CD14-positive monocyte (primary cell): Measurements from ENCODE around the gene ARID3B. TPM values are rescaled to one million over a fixed set of nuclear protein-coding genes. Genes with fewer than 3 reads are reported as not detected.

ENCODE experiments used
- DNase-seq, 3 donors: peaks; one replicate each; pipeline ENCODE4 v3.0.0-alpha.2; 2011 to 2022
- H2AFZ ChIP-seq: 2 replicates; pipeline ENCODE4 v1.6.0; 2012; ENCODE audit warnings: mild to moderate bottlenecking, low read depth, low read length, inconsistent platforms; ENCODE audit not compliant: insufficient read depth, poor library complexity, severe bottlenecking
- H3K27ac ChIP-seq, 2 donors: 1 replicate in 1 of 2; 2 replicates in 1 of 2; pipeline ENCODE4 v1.5.1; 2012 to 2013; ENCODE audit warnings: low read length in 2 of 2, control low read depth in 1 of 2, inconsistent platforms in 1 of 2, low read depth in 1 of 2, mild to moderate bottlenecking in 1 of 2
- H3K27me3 ChIP-seq, 2 donors: one replicate each; pipeline versions ENCODE4 v1.6.0 to v1.6.1; 2011 to 2013; ENCODE audit warnings: low read length in 2 of 2; ENCODE audit not compliant: control insufficient read depth in 2 of 2, insufficient read depth in 2 of 2
- H3K36me3 ChIP-seq, 2 donors: replicated peaks in 1 of 2; 1 replicate in 1 of 2; 2 replicates in 1 of 2; pipeline versions ENCODE4 v1.5.1 to v1.6.1; 2012 to 2013; ENCODE audit warnings: low read length in 2 of 2, control low read depth in 1 of 2, inconsistent platforms in 1 of 2, mild to moderate bottlenecking in 1 of 2; ENCODE audit not compliant: insufficient read depth in 2 of 2, control insufficient read depth in 1 of 2
- H3K4me1 ChIP-seq, 2 donors: 1 replicate in 1 of 2; 2 replicates in 1 of 2; pipeline versions ENCODE4 v1.5.1 to v1.6.1; 2012 to 2013; ENCODE audit warnings: low read length in 2 of 2, control low read depth in 1 of 2, inconsistent platforms in 1 of 2, mild to moderate bottlenecking in 1 of 2, moderate library complexity in 1 of 2; ENCODE audit not compliant: insufficient read depth in 2 of 2, control insufficient read depth in 1 of 2
- H3K4me2 ChIP-seq: replicated peaks from 2 replicates; pipeline ENCODE3; 2012; ENCODE audit warnings: low read length, moderate library complexity, mild to moderate bottlenecking; ENCODE audit not compliant: poor library complexity, severe bottlenecking; ENCODE audit errors: extremely low read depth
- H3K4me3 ChIP-seq, 3 experiments: fragments of 200-600 bp in 1 of 3; sonication (generic) in 1 of 3; replicated peaks in 1 of 3; 1 replicate in 2 of 3; 2 replicates in 1 of 3; pipeline ENCODE4 v1.5.1; 2011 to 2013; ENCODE audit warnings: low read length in 3 of 3, mild to moderate bottlenecking in 3 of 3, control low read depth in 2 of 3, low read depth in 2 of 3, inconsistent platforms in 1 of 3, moderate library complexity in 1 of 3
- H3K79me2 ChIP-seq: 2 replicates; pipeline ENCODE4 v1.6.0; 2012; ENCODE audit warnings: mild to moderate bottlenecking, control low read depth, inconsistent platforms, low read length, moderate library complexity; ENCODE audit not compliant: insufficient read depth
- H3K9ac ChIP-seq: 2 replicates; pipeline ENCODE4 v1.6.0; 2017; ENCODE audit warnings: low read length, mild to moderate bottlenecking; ENCODE audit not compliant: insufficient read depth, poor library complexity, severe bottlenecking
- H3K9me3 ChIP-seq, 2 donors: replicated peaks in 1 of 2; 1 replicate in 1 of 2; 2 replicates in 1 of 2; pipeline versions ENCODE4 v1.5.1 to v1.6.1; 2012 to 2013; ENCODE audit warnings: low read length in 2 of 2, control low read depth in 1 of 2; ENCODE audit not compliant: control insufficient read depth in 1 of 2, insufficient read depth in 1 of 2
- H4K20me1 ChIP-seq: 2 replicates; pipeline ENCODE4 v1.6.0; 2012; ENCODE audit warnings: mild to moderate bottlenecking, low read length, control low read depth, moderate library complexity; ENCODE audit not compliant: insufficient read depth
- H3K27ac Mint-ChIP-seq, 7 donors: one replicate each; pipeline ENCODE4 v1.8.0; 2020; ENCODE audit warnings: mild to moderate bottlenecking in 7 of 7, mixed read lengths in 7 of 7, moderate library complexity in 6 of 7, inconsistent platforms in 2 of 7
- H3K27me3 Mint-ChIP-seq, 3 donors: one replicate each; pipeline ENCODE4 v1.8.0; 2021 to 2022; ENCODE audit warnings: low read depth in 3 of 3, mild to moderate bottlenecking in 3 of 3, mixed read lengths in 3 of 3, moderate library complexity in 3 of 3, inconsistent platforms in 1 of 3
- H3K36me3 Mint-ChIP-seq, 2 donors: one replicate each; pipeline ENCODE4 v1.8.0; 2020; ENCODE audit warnings: mixed read lengths in 2 of 2, inconsistent platforms in 1 of 2, mild to moderate bottlenecking in 1 of 2
- H3K4me1 Mint-ChIP-seq: one replicate; pipeline ENCODE4 v1.8.0; 2020; ENCODE audit warnings: mild to moderate bottlenecking, mixed read lengths
- H3K4me3 Mint-ChIP-seq, 2 donors: one replicate each; pipeline ENCODE4 v1.8.0; 2020; ENCODE audit warnings: mild to moderate bottlenecking in 2 of 2, mixed read lengths in 2 of 2, moderate library complexity in 1 of 2
- H3K9me3 Mint-ChIP-seq, 7 donors: one replicate each; pipeline ENCODE4 v1.8.0; 2020 to 2022; ENCODE audit warnings: mixed read lengths in 7 of 7, mild to moderate bottlenecking in 6 of 7, moderate library complexity in 6 of 7, inconsistent platforms in 2 of 7
- CTCF ChIP-seq: fragments of 200-600 bp; IDR thresholded peaks from one replicate; pipeline ENCODE4 v1.8.0; 2022; ENCODE audit warnings: antibody characterized with exemption, mild to moderate bottlenecking
- WGBS: methylation state at CpG from one replicate; pipeline ENCODE4 v1.1.5; 2013; ENCODE audit warnings: missing lambda C conversion rate; ENCODE audit not compliant: insufficient coverage; 5-methylcytosine and 5-hydroxymethylcytosine counted together
- intact Hi-C, 2 donors: fragments of 100-400 bp; cut with micrococcal nuclease; formaldehyde crosslinking; loops; one replicate each; pipeline versions ENCODE4 v1.15.0 to v1.15.1; 2023
- polyA plus RNA-seq, 3 donors: library from polyadenylated mRNA; depleted of rRNA in 1 of 3; unstranded in 2 of 3; stranded (reverse) in 1 of 3; fragments of 300-500 nt in 2 of 3; fragments of >200 nt in 1 of 3; fragmentation: Illumina TruSeq in 2 of 3; gene quantifications; 1 replicate in 2 of 3; 2 replicates in 1 of 3; pipeline ENCODE4 v1.2.3, GENCODE V29; 2012 to 2021

The ARID3B gene
- polyA plus RNA-seq, 3 donors: 2.3 to 17.4 (median 4.4) TPM

- Histone ChIP-seq H3K27ac (peak overlapping the region in 1 of 2 donors; percentile 15), H3K4me2 (no peak overlapping the region), H4K20me1 (peaks cover 100% of the 10 kb centered on the region), H3K27me3 (no peaks in the 10 kb centered on the region), H3K9ac (no peak overlapping the region), H3K79me2 (peaks cover 10% of the 10 kb centered on the region), H3K36me3 (peaks cover 97 to 100% of the 10 kb centered on the region in 2 donors), H2AFZ (no peak overlapping the region), H3K4me1 (no peaks in the 10 kb centered on the region), H3K4me3 (no peak overlapping the region), H3K9me3 (no peaks in the 10 kb centered on the region)
- 87% methylated on average over 4 of the region's 5 CpGs for WGBS
- intact Hi-C loops: no loop called here
- Mint-ChIP-seq H3K36me3 (peaks cover 86 to 95% of the 10 kb centered on the region in 2 donors), H3K27me3 (peaks cover 0 to 4% (median 0%) of the 10 kb centered on the region in 3 donors), H3K4me1 (peaks cover 6% of the 10 kb centered on the region), H3K9me3 (no peaks in the 10 kb centered on the region), H3K27ac (peak overlapping the region in 2 of 7 donors; percentile 52 to 65), H3K4me3 (no peak overlapping the region)
- no peak for DNase-seq
- TF ChIP-seq CTCF: no peak
These were observed 86.7 kb downstream of the ARID3B start for GRCh38 chr15:74627766-74628165.

GRCh38 chr15:74628199-74628598 lies 87.2 kb downstream of the ARID3B start:
- Histone ChIP-seq H3K4me1 (no peaks in the 10 kb centered on the region), H3K27ac (no peak overlapping the region), H3K4me3 (no peak overlapping the region), H3K4me2 (no peak overlapping the region), H2AFZ (no peak overlapping the region), H3K79me2 (peaks cover 6% of the 10 kb centered on the region), H3K9ac (no peak overlapping the region), H3K9me3 (no peaks in the 10 kb centered on the region), H4K20me1 (peaks cover 100% of the 10 kb centered on the region), H3K36me3 (peaks cover 97 to 100% of the 10 kb centered on the region in 2 donors), H3K27me3 (no peaks in the 10 kb centered on the region)
- peaks cover 6% of the 10 kb centered on the region for H3K4me1 Mint-ChIP-seq
- peaks cover 0 to 4% (median 0%) of the 10 kb centered on the region in 3 donors for H3K27me3 Mint-ChIP-seq
- no peak for TF ChIP-seq CTCF
- DNase-seq: no peak
- H3K36me3 Mint-ChIP-seq: peaks cover 84 to 95% of the 10 kb centered on the region in 2 donors
- H3K4me3 Mint-ChIP-seq: no peak overlapping the region
- peak overlapping the region in 4 of 7 donors; percentile 52 to 74 (median 62) for H3K27ac Mint-ChIP-seq
- no CpG with 5 or more reads among the region's 3 CpGs for WGBS
- H3K9me3 Mint-ChIP-seq: no peaks in the 10 kb centered on the region
- intact Hi-C loops: no loop called here
